OCI-LY7 (cell line): Measurements from ENCODE around the gene DDAH1. TPM values are rescaled to one million over a fixed set of nuclear protein-coding genes. Genes with fewer than 3 reads are reported as not detected.

Experiments
- BruUV-seq: library from RNA; stranded (reverse); fragments of 400-500 nt; replicated peaks from 2 replicates; lab custom pipeline; 2021; lab: Mats Ljungman, UMichigan
- CTCF ChIA-PET: fragments of 300-600 bp; sonication (Branson Sonifier 250); formaldehyde crosslinking; loops from one replicate; lab custom pipeline; 2022; ENCODE audit warnings: antibody characterized with exemption; ENCODE audit not compliant: unreplicated experiment; lab: Charles Lee
- POLR2A ChIA-PET: fragments of 300-600 bp; sonication (Branson Sonifier 250); formaldehyde crosslinking; loops from one replicate; lab custom pipeline; 2022; ENCODE audit warnings: antibody characterized with exemption; lab: Charles Lee
- DNase-seq: peaks from one replicate; pipeline ENCODE4 v3.0.0-alpha.2; 2015; ENCODE audit warnings: low spot score
- H2AFZ ChIP-seq: fragments of 200-600 bp; sonication (generic), shearing (Covaris generic); 2 replicates; pipeline ENCODE4 v1.6.1; 2014; ENCODE audit warnings: mild to moderate bottlenecking, antibody characterized with exemption, low read length, moderate library complexity
- H3K27ac ChIP-seq: fragments of 200-600 bp; sonication (generic); 2 replicates; pipeline ENCODE4 v1.5.1; 2014; ENCODE audit warnings: mixed run types, low read depth, mild to moderate bottlenecking, moderate library complexity, low read length, inconsistent platforms; ENCODE audit not compliant: poor library complexity, severe bottlenecking
- H3K36me3 ChIP-seq: fragments of 200-600 bp; sonication (generic); 2 replicates; pipeline ENCODE4 v1.6.1; 2014; ENCODE audit warnings: mild to moderate bottlenecking, antibody characterized with exemption, low read length, moderate library complexity, mixed read lengths; ENCODE audit not compliant: insufficient read depth
- H3K4me1 ChIP-seq: fragments of 200-600 bp; sonication (generic); 2 replicates; pipeline ENCODE4 v1.5.1; 2014; ENCODE audit warnings: mild to moderate bottlenecking, low read length; ENCODE audit not compliant: insufficient read depth, poor library complexity, severe bottlenecking
- H3K4me2 ChIP-seq: fragments of 200-600 bp; sonication (generic); 2 replicates; pipeline ENCODE4 v1.6.1; 2014; ENCODE audit warnings: mild to moderate bottlenecking, low read length
- H3K4me3 ChIP-seq: fragments of 200-600 bp; sonication (generic); 2 replicates; pipeline ENCODE4 v1.5.1; 2014; ENCODE audit warnings: mild to moderate bottlenecking, low read depth, low read length; ENCODE audit not compliant: poor library complexity, severe bottlenecking
- H3K79me2 ChIP-seq: fragments of 200-600 bp; sonication (generic); 2 replicates; pipeline ENCODE4 v1.6.1; 2016; ENCODE audit warnings: low read depth, mild to moderate bottlenecking, low read length, moderate library complexity, mixed read lengths; ENCODE audit not compliant: insufficient read depth
- H3K9me2 ChIP-seq: fragments of 200-600 bp; sonication (generic); 2 replicates; pipeline ENCODE4 v1.6.1; 2016; ENCODE audit warnings: mild to moderate bottlenecking, low read length, mixed read lengths; ENCODE audit not compliant: insufficient read depth
- H3K9me3 ChIP-seq: fragments of 200-600 bp; sonication (generic); 2 replicates; pipeline ENCODE4 v1.6.1; 2014; ENCODE audit warnings: mild to moderate bottlenecking, mixed run types, low read length, mixed read lengths
- H4K20me1 ChIP-seq: fragments of 200-600 bp; sonication (generic); 2 replicates; pipeline ENCODE4 v1.6.1; 2014; ENCODE audit warnings: mild to moderate bottlenecking, antibody characterized with exemption, low read length, moderate library complexity, mixed read lengths; ENCODE audit not compliant: insufficient read depth
- EZH2phosphoT487 ChIP-seq: fragments of 200-600 bp; sonication (generic); IDR thresholded peaks from 2 replicates; pipeline ENCODE4 v1.6.1; 2018; ENCODE audit warnings: low read depth, borderline replicate concordance, mild to moderate bottlenecking, mixed run types, antibody characterized with exemption, low read length, moderate library complexity, mixed read lengths
- intact Hi-C: fragments of 100-400 bp; cut with micrococcal nuclease; formaldehyde crosslinking; loops from one replicate; pipeline ENCODE4 v1.10.0; 2022; ENCODE audit not compliant: unreplicated experiment
- total RNA-seq, 2 experiments: library from RNA; depleted of rRNA in 1 of 2; stranded (reverse); fragments of >200 nt in 1 of 2; shearing (Covaris generic) in 1 of 2; gene quantifications; 2 replicates each; pipeline ENCODE4 v1.2.3, GENCODE V29; 2014 to 2022
- TF ChIP-seq, protein P1 (sequence below): fragments of 200-600 bp; sonication (generic); conservative IDR thresholded peaks from 2 replicates; pipeline ENCODE4 v1.5.1; 2014; ENCODE audit warnings: mild to moderate bottlenecking, antibody characterized with exemption, low read length, moderate library complexity, mixed read lengths

DDAH1 gene
- total RNA-seq, 2 experiments from 2014 or later: not detected

DNA sequence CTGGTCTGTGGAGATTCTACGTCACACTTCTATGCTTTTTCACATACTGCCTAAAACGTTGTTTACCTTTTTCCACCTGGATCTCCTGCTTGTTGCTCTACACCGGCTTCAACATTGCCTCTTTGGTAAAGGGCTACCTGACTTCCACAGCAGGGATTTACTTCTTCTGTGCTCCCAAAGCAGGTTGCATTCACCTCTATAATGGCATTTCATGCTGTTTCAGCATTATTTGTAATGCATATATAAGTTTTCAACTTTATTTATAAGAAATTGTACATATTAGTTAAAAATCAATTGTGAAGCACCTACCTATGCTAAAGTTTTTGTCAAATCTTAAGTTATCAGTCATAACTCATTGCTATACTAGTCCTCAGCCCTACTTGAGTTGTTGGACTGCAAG, 55.4 kb downstream of the DDAH1 start:
- no peaks in the 10 kb centered on the region for H3K9me3 ChIP-seq
- no peaks in the 10 kb centered on the region for H4K20me1 ChIP-seq
- ChIA-PET POLR2A (no interaction called here), CTCF (no interaction called here)
- H3K79me2 ChIP-seq: no peaks in the 10 kb centered on the region
- no peak overlapping the region for H3K4me3 ChIP-seq
- intact Hi-C loops: no loop called here
- H3K4me1 ChIP-seq: no peaks in the 10 kb centered on the region
- no peaks in the 10 kb centered on the region for H3K9me2 ChIP-seq
- H3K4me2 ChIP-seq: no peak overlapping the region
- no TSS peak for BruUV-seq
- TF ChIP-seq EZH2phosphoT487: no peak
- TF ChIP-seq, protein P1, sequence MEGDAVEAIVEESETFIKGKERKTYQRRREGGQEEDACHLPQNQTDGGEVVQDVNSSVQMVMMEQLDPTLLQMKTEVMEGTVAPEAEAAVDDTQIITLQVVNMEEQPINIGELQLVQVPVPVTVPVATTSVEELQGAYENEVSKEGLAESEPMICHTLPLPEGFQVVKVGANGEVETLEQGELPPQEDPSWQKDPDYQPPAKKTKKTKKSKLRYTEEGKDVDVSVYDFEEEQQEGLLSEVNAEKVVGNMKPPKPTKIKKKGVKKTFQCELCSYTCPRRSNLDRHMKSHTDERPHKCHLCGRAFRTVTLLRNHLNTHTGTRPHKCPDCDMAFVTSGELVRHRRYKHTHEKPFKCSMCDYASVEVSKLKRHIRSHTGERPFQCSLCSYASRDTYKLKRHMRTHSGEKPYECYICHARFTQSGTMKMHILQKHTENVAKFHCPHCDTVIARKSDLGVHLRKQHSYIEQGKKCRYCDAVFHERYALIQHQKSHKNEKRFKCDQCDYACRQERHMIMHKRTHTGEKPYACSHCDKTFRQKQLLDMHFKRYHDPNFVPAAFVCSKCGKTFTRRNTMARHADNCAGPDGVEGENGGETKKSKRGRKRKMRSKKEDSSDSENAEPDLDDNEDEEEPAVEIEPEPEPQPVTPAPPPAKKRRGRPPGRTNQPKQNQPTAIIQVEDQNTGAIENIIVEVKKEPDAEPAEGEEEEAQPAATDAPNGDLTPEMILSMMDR: no peak
- DNase-seq: no peak
- no peaks in the 10 kb centered on the region for H3K36me3 ChIP-seq
- no peak overlapping the region for H3K27ac ChIP-seq
- H2AFZ ChIP-seq: no peak overlapping the region

DNA sequence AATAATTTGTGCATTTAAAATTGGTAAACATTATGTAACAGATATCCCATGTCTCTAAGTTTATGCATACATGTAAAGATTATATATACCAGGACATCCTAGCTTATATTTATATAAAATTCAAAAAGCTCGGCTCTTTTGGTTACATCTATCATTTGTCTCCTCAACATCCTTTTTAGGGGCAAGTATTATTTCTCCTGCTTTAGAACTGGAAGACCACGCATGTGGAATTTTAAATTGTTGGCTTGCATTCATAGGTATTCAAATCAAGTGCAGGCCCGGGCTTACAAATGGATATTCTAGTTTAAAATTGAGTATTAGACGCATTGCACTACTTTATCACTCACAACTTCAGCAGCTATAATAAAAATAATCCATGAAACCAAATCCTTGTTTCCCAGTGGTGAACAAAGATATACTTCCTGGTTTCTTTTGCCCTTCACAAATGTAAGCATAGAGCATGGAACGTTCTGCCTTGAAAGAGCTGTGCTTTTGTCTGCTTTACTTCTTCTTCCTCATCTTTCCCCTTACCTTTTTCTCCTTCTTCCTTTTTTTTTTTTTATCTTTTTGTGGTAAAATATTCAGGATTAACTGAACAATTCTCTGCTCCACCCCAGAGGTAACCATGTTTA, 57.1 kb downstream of the DDAH1 start:
- Histone ChIP-seq H3K4me3 (no peak overlapping the region), H4K20me1 (no peaks in the 10 kb centered on the region), H2AFZ (no peak overlapping the region), H3K9me3 (no peaks in the 10 kb centered on the region), H3K4me2 (no peak overlapping the region), H3K27ac (no peak overlapping the region), H3K4me1 (no peaks in the 10 kb centered on the region), H3K36me3 (no peaks in the 10 kb centered on the region), H3K79me2 (no peaks in the 10 kb centered on the region), H3K9me2 (no peaks in the 10 kb centered on the region)
- BruUV-seq: no TSS peak
- POLR2A ChIA-PET: no interaction called here
- intact Hi-C loops: no loop called here
- CTCF ChIA-PET: no interaction called here
- DNase-seq: no peak
- no peak for TF ChIP-seq EZH2phosphoT487
- TF ChIP-seq, protein P1: no peak

DNA sequence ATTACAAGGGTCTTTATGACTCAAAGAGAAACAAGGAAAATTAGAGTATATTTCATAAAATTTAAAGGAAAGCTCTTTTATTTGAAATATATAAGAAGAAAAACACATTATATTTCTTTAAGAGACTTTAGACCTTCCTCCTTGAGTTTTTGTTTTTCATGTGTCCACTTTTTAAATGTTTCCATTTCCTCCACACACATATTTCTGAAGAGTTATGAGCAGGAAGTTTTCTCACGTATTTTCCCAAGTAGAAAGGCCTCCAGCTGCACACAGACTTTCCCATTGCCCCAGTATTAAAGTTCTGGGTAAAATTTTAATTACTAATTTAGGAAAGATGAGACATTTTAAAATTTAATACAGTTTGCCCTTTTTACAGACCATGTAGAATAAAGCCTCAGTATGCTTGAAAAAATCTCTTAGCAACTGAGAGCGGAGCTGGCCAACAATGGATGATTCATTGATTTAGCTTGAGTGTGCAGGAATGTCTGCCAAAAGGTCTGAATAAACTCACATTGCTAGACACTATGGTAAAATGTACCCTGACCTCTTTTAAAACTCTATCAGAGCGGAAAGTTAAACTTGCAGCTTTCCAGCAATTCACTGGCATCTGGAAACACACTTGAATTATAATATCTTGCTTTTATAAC, 57.9 kb downstream of the DDAH1 start:
- Histone ChIP-seq H2AFZ (no peak overlapping the region), H3K9me3 (no peaks in the 10 kb centered on the region), H3K4me2 (no peak overlapping the region), H3K27ac (no peak overlapping the region), H3K9me2 (no peaks in the 10 kb centered on the region), H4K20me1 (no peaks in the 10 kb centered on the region), H3K4me1 (no peaks in the 10 kb centered on the region), H3K4me3 (no peak overlapping the region), H3K79me2 (no peaks in the 10 kb centered on the region), H3K36me3 (no peaks in the 10 kb centered on the region)
- TF ChIP-seq, protein P1: no peak
- no peak for TF ChIP-seq EZH2phosphoT487
- CTCF ChIA-PET: no interaction called here
- POLR2A ChIA-PET: interaction anchor here (0.6 to 1.2 kb wide), 2 partner anchors 10 to 481 kb away, joined by 3 read pairs; no protein-coding TSS in a partner anchor
- no TSS peak for BruUV-seq
- no peak for DNase-seq
- intact Hi-C loops: no loop called here
